CD8-positive, alpha-beta memory T cell (primary cell): ENCODE results near the gene DICER1. TPM values are rescaled to one million over a fixed set of nuclear protein-coding genes. Genes with fewer than 3 reads are reported as not detected.
A peak's percentile ranks its signal among the peaks of the same experiment; 100 is the strongest.

Source experiments
- CTCF ChIA-PET: fragments of 350-600 bp; sonication (Branson Sonifier 250); formaldehyde crosslinking; loops from one replicate; lab custom pipeline; 2021; ENCODE audit warnings: antibody characterized with exemption; lab: Charles Lee
- POLR2A ChIA-PET: fragments of 350-600 bp; sonication (Branson Sonifier 250); formaldehyde crosslinking; loops from one replicate; lab custom pipeline; 2021; ENCODE audit warnings: antibody characterized with exemption; lab: Charles Lee
- DNase-seq, 5 donors: peaks; one replicate each; pipeline versions ENCODE4 v3.0.0 to v3.0.0-alpha.2; 2020 to 2022; ENCODE audit warnings: mixed read lengths in 1 of 5
- H3K27ac ChIP-seq: one replicate; pipeline ENCODE4 v1.7.0; 2013; ENCODE audit warnings: low read depth, mild to moderate bottlenecking, low read length, moderate library complexity
- H3K27me3 ChIP-seq: 2 replicates; pipeline ENCODE4 v1.7.0; 2013; ENCODE audit warnings: low read length, mild to moderate bottlenecking; ENCODE audit not compliant: insufficient read depth, poor library complexity, severe bottlenecking
- H3K36me3 ChIP-seq: 2 replicates; pipeline ENCODE4 v1.7.0; 2013; ENCODE audit warnings: mild to moderate bottlenecking, low read length, moderate library complexity; ENCODE audit not compliant: insufficient read depth
- H3K4me1 ChIP-seq: 2 replicates; pipeline ENCODE4 v1.7.0; 2013; ENCODE audit warnings: mild to moderate bottlenecking, low read length, moderate library complexity; ENCODE audit not compliant: insufficient read depth
- H3K4me3 ChIP-seq: 2 replicates; pipeline ENCODE4 v1.7.0; 2013; ENCODE audit warnings: mild to moderate bottlenecking, low read length
- H3K9me3 ChIP-seq: 2 replicates; pipeline ENCODE4 v1.7.0; 2013; ENCODE audit warnings: mild to moderate bottlenecking, low read length
- H3K27ac Mint-ChIP-seq, 8 donors: one replicate each; pipeline ENCODE4 v1.8.0; 2020 to 2021; ENCODE audit warnings: mixed read lengths in 8 of 8, mild to moderate bottlenecking in 6 of 8, inconsistent platforms in 3 of 8, moderate library complexity in 3 of 8
- H3K27me3 Mint-ChIP-seq, 2 donors: one replicate each; pipeline ENCODE4 v1.8.0; 2020 to 2021; ENCODE audit warnings: mixed read lengths in 2 of 2, mild to moderate bottlenecking in 1 of 2, moderate library complexity in 1 of 2
- H3K36me3 Mint-ChIP-seq, 3 donors: one replicate each; pipeline ENCODE4 v1.8.0; 2020 to 2021; ENCODE audit warnings: mixed read lengths in 3 of 3, inconsistent platforms in 1 of 3, mild to moderate bottlenecking in 1 of 3
- H3K4me1 Mint-ChIP-seq, 3 donors: one replicate each; pipeline ENCODE4 v1.8.0; 2020 to 2021; ENCODE audit warnings: mixed read lengths in 3 of 3, inconsistent platforms in 1 of 3, mild to moderate bottlenecking in 1 of 3
- H3K4me3 Mint-ChIP-seq, 7 donors: one replicate each; pipeline ENCODE4 v1.8.0; 2020 to 2021; ENCODE audit warnings: mixed read lengths in 7 of 7, mild to moderate bottlenecking in 6 of 7, moderate library complexity in 4 of 7, inconsistent platforms in 2 of 7
- H3K9me3 Mint-ChIP-seq, 5 donors: one replicate each; pipeline ENCODE4 v1.8.0; 2020 to 2022; ENCODE audit warnings: mixed read lengths in 5 of 5, mild to moderate bottlenecking in 3 of 5, moderate library complexity in 2 of 5, inconsistent platforms in 1 of 5
- polyA plus RNA-seq: library from polyadenylated mRNA; unstranded; fragments of 300-500 nt; fragmentation: Illumina TruSeq; gene quantifications from one replicate; pipeline ENCODE4 v1.2.3, GENCODE V29; 2021
- total RNA-seq, 2 experiments: library from RNA; stranded (reverse); gene quantifications; one replicate each; pipeline ENCODE4 v1.2.3, GENCODE V29; 2021

The DICER1 gene
- total and polyA plus RNA-seq, 3 experiments from 2014 or later: 15.0 to 62.0 (median 57.9) TPM

DNA sequence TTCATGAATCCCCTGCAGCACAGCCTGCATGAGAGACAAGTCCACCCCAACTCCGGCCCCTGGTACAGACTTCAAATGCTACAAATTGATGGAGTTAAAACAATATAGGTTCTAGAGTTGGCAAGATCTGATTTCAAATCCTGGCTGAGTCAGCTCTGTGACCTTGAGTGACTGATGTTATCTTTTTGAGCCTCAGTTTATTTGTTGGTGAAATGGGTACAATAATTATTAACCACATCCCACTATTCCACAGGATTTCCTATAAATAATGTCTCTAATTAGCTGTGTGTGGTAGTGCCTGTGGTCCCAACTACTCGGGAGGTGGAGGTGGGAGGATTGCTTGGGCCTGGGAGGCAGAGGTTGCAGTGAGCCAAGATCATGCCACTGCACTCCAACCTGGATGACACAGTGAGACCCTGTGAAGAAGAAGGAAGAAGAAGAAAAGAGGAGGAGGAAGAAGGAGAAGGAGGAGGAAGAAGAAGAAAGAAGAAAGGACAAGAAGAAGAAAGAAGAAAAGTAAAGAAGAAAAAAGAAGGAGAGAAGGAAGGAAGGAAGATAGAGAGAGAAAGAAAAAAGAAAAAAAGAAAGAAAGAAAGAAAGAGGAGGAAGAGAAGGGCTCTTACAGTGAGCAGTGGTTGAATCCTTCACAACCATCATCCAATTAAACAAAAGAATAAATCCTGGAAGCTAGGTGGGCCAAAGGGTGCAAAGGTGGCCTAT is 39.7 kb upstream of the DICER1 start:
- Histone ChIP-seq H3K27ac (no peak overlapping the region), H3K36me3 (no peaks in the 10 kb centered on the region), H3K4me1 (no peaks in the 10 kb centered on the region), H3K9me3 (no peaks in the 10 kb centered on the region), H3K4me3 (no peak overlapping the region), H3K27me3 (no peaks in the 10 kb centered on the region)
- H3K27me3 Mint-ChIP-seq: peaks cover 3 to 14% of the 10 kb centered on the region in 2 donors
- H3K4me3 Mint-ChIP-seq: no peak overlapping the region
- ChIA-PET CTCF (no interaction called here), POLR2A (no interaction called here)
- H3K4me1 Mint-ChIP-seq: peaks cover 0 to 6% (median 2%) of the 10 kb centered on the region in 3 donors
- H3K27ac Mint-ChIP-seq: no peak overlapping the region
- no peaks in the 10 kb centered on the region for H3K36me3 Mint-ChIP-seq
- H3K9me3 Mint-ChIP-seq: no peaks in the 10 kb centered on the region
- DNase-seq: no peak

DNA sequence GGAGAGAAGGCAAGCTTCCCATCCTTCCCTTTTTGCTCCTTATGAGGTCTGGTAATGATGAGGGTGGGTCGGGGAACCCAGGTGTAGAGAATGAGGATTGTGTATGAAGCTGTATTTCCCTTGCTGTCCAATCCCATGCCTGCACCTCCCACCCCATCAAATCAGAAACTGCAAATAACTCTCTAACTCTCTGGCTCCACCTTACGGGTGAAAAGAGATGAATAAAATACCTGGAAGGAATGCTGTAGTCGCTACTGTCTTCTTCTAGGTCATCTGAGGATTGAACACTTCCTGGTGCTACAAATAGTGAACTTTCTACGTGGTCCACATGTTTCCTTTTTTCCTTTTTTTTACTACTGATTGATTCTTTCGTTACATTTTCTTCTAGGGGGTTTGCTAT is 38.9 kb upstream of the DICER1 start:
- Mint-ChIP-seq H3K4me1 (peaks cover 0 to 6% (median 2%) of the 10 kb centered on the region in 3 donors), H3K36me3 (no peaks in the 10 kb centered on the region), H3K9me3 (no peaks in the 10 kb centered on the region), H3K27me3 (peaks cover 3 to 10% of the 10 kb centered on the region in 2 donors), H3K4me3 (no peak overlapping the region), H3K27ac (no peak overlapping the region)
- H3K4me3 ChIP-seq: no peak overlapping the region
- no peaks in the 10 kb centered on the region for H3K4me1 ChIP-seq
- POLR2A ChIA-PET: interaction anchor here (0.6 kb wide), 1 partner anchor 124 kb away, joined by 3 read pairs; no protein-coding TSS in a partner anchor
- no peaks in the 10 kb centered on the region for H3K36me3 ChIP-seq
- no peak overlapping the region for H3K27ac ChIP-seq
- DNase-seq: peak in 1 of 5 donors; percentile 16
- no peaks in the 10 kb centered on the region for H3K9me3 ChIP-seq
- CTCF ChIA-PET: interaction anchor here (0.6 kb wide), 1 partner anchor 95 kb away, joined by 3 read pairs; no protein-coding TSS in a partner anchor
- no peaks in the 10 kb centered on the region for H3K27me3 ChIP-seq

DNA sequence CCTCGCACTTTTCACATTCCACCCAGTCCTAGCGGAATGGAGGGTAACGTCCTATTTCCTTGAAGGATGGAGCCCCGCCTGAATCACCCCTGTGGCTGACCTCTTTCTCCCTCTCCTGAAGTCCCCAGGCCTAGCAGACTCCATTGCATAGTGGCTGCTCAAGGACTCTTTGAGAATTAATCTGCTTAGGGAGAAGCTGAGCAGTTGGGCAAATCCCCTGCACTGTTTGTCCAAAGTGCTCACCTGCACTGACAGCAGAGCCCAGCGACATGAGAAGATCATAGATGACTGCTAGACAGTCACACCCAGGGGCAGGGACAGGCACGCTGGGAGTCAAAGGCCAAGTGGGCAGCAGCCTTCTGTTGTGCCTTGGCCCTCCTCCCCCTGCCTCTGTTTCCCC is 37.7 kb upstream of the DICER1 start:
- no peaks in the 10 kb centered on the region for H3K9me3 ChIP-seq
- H3K27ac ChIP-seq: no peak overlapping the region
- no peak overlapping the region for H3K4me3 ChIP-seq
- H3K36me3 ChIP-seq: no peaks in the 10 kb centered on the region
- no peak overlapping the region for H3K27ac Mint-ChIP-seq
- H3K36me3 Mint-ChIP-seq: no peaks in the 10 kb centered on the region
- H3K27me3 Mint-ChIP-seq: peaks cover 2 to 10% of the 10 kb centered on the region in 2 donors
- no peak overlapping the region for H3K4me3 Mint-ChIP-seq
- peaks cover 0 to 6% (median 2%) of the 10 kb centered on the region in 3 donors for H3K4me1 Mint-ChIP-seq
- no peaks in the 10 kb centered on the region for H3K27me3 ChIP-seq
- POLR2A ChIA-PET: no interaction called here
- no peaks in the 10 kb centered on the region for H3K9me3 Mint-ChIP-seq
- H3K4me1 ChIP-seq: no peaks in the 10 kb centered on the region
- CTCF ChIA-PET: no interaction called here
- DNase-seq: no peak

DNA sequence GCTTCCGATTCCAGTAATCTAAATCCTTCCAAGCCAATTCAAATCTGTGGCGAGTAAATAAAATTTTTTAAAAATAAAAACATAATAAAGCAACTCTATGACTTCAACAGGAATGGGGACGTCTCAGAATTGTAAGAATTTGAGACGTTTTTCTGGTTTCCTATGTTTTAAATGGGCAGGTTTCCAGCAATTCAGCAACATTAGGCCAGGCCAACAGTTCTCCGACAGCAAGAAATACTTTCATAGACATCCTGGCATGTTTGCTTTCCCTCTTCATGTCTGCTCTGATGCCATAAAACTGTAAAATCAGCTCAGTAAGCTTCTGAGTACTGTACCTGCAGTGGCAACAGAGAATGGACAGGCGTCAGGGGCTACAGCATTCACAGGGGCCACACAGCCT is 35.8 kb upstream of the DICER1 start:
- Mint-ChIP-seq H3K4me3 (no peak overlapping the region), H3K4me1 (peaks cover 0 to 6% (median 2%) of the 10 kb centered on the region in 3 donors), H3K36me3 (peaks cover 0 to 1% (median 0%) of the 10 kb centered on the region in 3 donors), H3K27me3 (peaks cover 5 to 18% of the 10 kb centered on the region in 2 donors), H3K27ac (no peak overlapping the region), H3K9me3 (no peaks in the 10 kb centered on the region)
- no peak overlapping the region for H3K4me3 ChIP-seq
- CTCF ChIA-PET: no interaction called here
- DNase-seq: no peak
- POLR2A ChIA-PET: no interaction called here
- H3K36me3 ChIP-seq: no peaks in the 10 kb centered on the region
- no peaks in the 10 kb centered on the region for H3K27me3 ChIP-seq
- H3K27ac ChIP-seq: no peak overlapping the region
- no peaks in the 10 kb centered on the region for H3K9me3 ChIP-seq
- H3K4me1 ChIP-seq: no peaks in the 10 kb centered on the region

DNA sequence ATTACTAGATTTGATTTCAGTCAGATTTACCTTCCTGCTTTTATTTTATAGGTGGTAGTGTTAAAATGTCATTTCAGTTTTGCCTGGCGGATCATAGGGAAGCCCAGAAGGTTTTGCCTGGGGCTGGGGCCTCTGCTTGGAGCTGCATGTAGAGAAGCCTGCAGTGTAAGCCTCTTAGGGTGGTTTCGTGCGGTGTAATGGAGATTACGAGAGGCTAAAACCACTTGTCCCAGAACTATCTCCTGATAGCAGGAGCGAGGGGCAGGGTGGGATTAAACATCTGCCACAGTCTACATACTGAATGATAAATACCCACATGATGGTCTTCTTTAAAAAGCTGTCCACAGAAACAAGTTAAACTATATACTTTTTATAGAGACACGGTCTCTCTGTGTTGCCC is 35.0 kb upstream of the DICER1 start:
- Histone ChIP-seq H3K9me3 (no peaks in the 10 kb centered on the region), H3K27me3 (no peaks in the 10 kb centered on the region), H3K27ac (no peak overlapping the region), H3K36me3 (no peaks in the 10 kb centered on the region), H3K4me1 (no peaks in the 10 kb centered on the region), H3K4me3 (no peak overlapping the region)
- Mint-ChIP-seq H3K4me3 (no peak overlapping the region), H3K27me3 (peaks cover 8 to 23% of the 10 kb centered on the region in 2 donors), H3K9me3 (no peaks in the 10 kb centered on the region), H3K27ac (no peak overlapping the region), H3K36me3 (peaks cover 0 to 1% (median 0%) of the 10 kb centered on the region in 3 donors), H3K4me1 (peaks cover 0 to 6% (median 2%) of the 10 kb centered on the region in 3 donors)
- POLR2A ChIA-PET: no interaction called here
- CTCF ChIA-PET: no interaction called here
- DNase-seq: no peak

DNA sequence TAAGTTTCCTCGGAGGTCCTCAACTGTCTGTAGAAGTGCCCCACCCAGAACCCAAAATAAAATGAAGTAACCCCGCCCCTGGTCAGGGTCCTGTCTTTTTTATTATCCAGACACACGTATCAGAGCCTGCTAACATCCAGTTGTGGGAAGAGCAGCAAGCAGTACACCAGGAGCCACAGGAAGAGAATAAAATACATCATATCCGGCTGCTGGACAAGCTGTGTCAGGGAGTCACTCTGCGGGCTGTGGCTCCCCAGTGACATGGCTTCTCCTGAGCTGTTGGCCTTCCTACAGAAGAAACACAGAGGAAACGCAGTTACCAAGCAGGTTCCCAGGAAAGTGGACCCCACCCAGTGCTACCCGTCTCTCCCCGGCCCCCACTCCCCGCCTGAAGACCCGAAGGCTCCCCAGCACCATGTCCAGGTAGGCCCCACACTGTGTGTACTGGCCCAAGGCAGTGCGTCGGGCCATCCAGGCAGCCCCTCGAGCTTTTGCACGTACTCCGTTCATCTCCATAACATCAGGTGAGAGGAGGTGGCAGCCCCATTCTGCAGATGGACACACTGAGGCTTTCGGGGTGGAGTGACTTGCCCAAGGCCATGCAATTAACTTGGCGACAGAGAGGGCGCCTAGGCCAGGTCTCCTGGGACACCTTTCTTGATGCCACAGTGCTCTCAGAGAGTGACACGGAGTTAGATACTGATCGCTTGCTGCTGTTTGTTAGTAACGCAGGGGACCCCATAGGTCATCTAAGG is 34.3 kb upstream of the DICER1 start:
- Mint-ChIP-seq H3K36me3 (peaks cover 0 to 1% (median 0%) of the 10 kb centered on the region in 3 donors), H3K27ac (no peak overlapping the region), H3K4me3 (no peak overlapping the region), H3K9me3 (no peaks in the 10 kb centered on the region), H3K4me1 (peaks cover 0 to 6% (median 2%) of the 10 kb centered on the region in 3 donors), H3K27me3 (peaks cover 11 to 30% of the 10 kb centered on the region in 2 donors)
- no peaks in the 10 kb centered on the region for H3K9me3 ChIP-seq
- ChIA-PET POLR2A (no interaction called here), CTCF (no interaction called here)
- H3K36me3 ChIP-seq: no peaks in the 10 kb centered on the region
- H3K27ac ChIP-seq: no peak overlapping the region
- H3K4me1 ChIP-seq: no peaks in the 10 kb centered on the region
- no peak overlapping the region for H3K4me3 ChIP-seq
- no peak for DNase-seq
- no peaks in the 10 kb centered on the region for H3K27me3 ChIP-seq

DNA sequence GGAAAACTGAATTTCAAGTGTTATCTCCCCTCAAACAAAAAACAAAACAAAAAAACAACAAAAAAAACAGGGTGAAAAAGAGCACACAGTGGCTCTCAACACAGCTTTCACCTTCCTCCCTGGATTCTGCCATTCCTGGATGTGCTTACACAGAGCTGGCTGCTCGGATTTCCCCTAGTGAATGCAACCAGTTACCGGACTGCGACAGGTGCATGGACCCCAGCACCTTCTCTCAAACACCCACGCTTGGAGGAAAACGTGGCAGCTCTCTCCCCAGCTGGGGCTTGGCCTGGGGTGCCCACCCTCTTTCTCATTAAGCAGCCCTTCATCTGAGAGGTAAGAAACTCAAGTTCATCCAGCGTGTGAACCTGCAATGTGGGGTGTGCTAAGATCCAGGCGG is 33.5 kb upstream of the DICER1 start:
- no peak overlapping the region for H3K4me3 Mint-ChIP-seq
- H3K27ac Mint-ChIP-seq: no peak overlapping the region
- peaks cover 13 to 33% of the 10 kb centered on the region in 2 donors for H3K27me3 Mint-ChIP-seq
- H3K36me3 Mint-ChIP-seq: peaks cover 0 to 1% (median 0%) of the 10 kb centered on the region in 3 donors
- no peaks in the 10 kb centered on the region for H3K9me3 Mint-ChIP-seq
- DNase-seq: no peak
- no peak overlapping the region for H3K27ac ChIP-seq
- no peaks in the 10 kb centered on the region for H3K4me1 Mint-ChIP-seq
- H3K4me1 ChIP-seq: no peaks in the 10 kb centered on the region
- no peaks in the 10 kb centered on the region for H3K9me3 ChIP-seq
- no peak overlapping the region for H3K4me3 ChIP-seq
- ChIA-PET POLR2A (no interaction called here), CTCF (no interaction called here)
- H3K36me3 ChIP-seq: no peaks in the 10 kb centered on the region
- H3K27me3 ChIP-seq: no peaks in the 10 kb centered on the region

DNA sequence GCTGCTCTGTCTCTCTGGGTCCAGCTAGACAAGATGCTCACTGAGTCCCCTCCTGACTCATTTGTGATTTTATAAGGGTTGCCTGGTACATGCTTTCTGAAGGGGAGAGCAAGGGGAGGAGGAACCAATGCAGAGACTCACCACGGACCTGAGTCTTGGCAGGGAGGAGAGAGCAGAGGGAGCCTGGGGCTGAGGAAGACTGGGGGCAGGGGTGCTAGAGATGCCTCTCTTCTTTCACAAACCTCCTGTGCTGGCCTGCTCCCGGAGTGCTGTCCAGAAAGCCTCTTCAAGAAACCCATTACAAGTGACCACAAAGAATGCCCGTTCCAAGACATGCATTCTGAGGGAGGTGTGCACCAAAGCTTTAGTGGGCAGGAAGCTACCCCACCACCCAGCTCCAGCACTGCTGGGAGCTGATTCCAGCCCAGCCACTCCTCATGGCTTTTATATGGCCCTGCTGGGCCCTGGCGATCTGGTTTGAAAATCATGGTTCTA is 33.1 kb upstream of the DICER1 start:
- ChIA-PET CTCF (no interaction called here), POLR2A (no interaction called here)
- no peak overlapping the region for H3K4me3 ChIP-seq
- H3K36me3 ChIP-seq: no peaks in the 10 kb centered on the region
- no peaks in the 10 kb centered on the region for H3K9me3 ChIP-seq
- peaks cover 17 to 37% of the 10 kb centered on the region in 2 donors for H3K27me3 Mint-ChIP-seq
- DNase-seq: no peak
- no peaks in the 10 kb centered on the region for H3K4me1 Mint-ChIP-seq
- H3K36me3 Mint-ChIP-seq: peaks cover 0 to 1% (median 0%) of the 10 kb centered on the region in 3 donors
- H3K27ac Mint-ChIP-seq: no peak overlapping the region
- no peak overlapping the region for H3K27ac ChIP-seq
- H3K4me3 Mint-ChIP-seq: no peak overlapping the region
- peaks cover 2% of the 10 kb centered on the region for H3K27me3 ChIP-seq
- H3K4me1 ChIP-seq: no peaks in the 10 kb centered on the region
- no peaks in the 10 kb centered on the region for H3K9me3 Mint-ChIP-seq
